GM19438 (cell line): ENCODE results near the gene GNL2.
"Not testable (repeated sequence)": the region's sequence is repeated elsewhere in the genome, so short reads cannot be mapped to it uniquely, and the experiment has no call there.

Experiments
- ATAC-seq: cut with Tn5 transposase; IDR thresholded peaks from one replicate; pipeline ENCODE4 v1.9.1; 2021; ENCODE audit warnings: low read depth; ENCODE audit not compliant: unreplicated experiment

The GNL2 gene

DNA sequence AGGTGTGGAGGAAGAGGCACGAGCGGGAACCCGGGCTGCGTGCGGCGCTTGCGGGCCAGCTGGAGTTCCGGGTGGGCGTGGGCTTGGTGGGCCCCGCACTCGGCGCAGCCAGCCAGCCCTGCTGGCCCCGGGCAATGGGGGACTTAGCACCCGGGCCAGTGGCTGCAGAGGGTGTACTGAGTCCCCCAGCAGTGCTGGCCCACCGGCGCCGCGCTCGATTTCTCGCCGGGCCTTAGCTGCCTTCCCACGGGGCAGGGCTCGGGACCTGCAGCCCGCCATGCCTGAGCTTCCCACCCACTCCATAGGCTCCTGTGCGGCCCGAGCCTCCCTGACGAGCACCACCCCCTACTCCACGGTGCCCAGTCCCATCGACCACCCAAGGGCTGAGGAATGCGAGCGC is 77.5 kb downstream of the GNL2 start:
- ATAC-seq = not testable (repeated sequence)

DNA sequence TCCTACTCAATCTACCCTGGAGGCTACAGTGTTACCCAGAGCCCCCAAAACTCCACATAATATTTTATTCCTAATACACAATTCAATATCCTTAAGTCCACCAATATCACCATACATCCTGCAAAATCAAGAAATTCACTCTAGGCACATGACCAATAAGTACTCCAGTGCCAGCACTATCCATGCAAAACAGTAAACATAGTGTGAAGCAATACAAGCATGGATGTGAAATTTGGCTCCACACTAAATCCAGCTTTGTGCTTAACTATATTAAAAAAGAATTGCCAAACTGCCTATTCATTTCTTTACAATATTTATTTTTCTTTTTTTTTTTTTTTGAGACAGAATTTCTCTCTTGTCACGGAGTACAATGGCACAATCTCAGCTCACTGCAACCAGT is 78.2 kb downstream of the GNL2 start:
- ATAC-seq = no peak
